SK-N-SH (cell line): ENCODE results near the gene CPXM1. TPM values are rescaled to one million over a fixed set of nuclear protein-coding genes. Genes with fewer than 3 reads are reported as not detected.

Experiments used
- CTCF ChIA-PET: fragments of 300-600, 350-600 bp; formaldehyde crosslinking; extraction: SDS; loops from one replicate; lab custom pipeline; 2021; lab: Yijun Ruan, JAX
- POLR2A ChIA-PET: fragments of 350-600 bp; sonication (Branson Sonifier 250); formaldehyde crosslinking; extraction: SDS; loops from one replicate; lab custom pipeline; 2020; ENCODE audit warnings: antibody characterized with exemption, inconsistent platforms; lab: Yijun Ruan, JAX
- DNase-seq: peaks from one replicate; pipeline ENCODE4 v3.0.0; 2012
- H2AFZ ChIP-seq: fragments of 200-600 bp; sonication (generic); 2 replicates; pipeline ENCODE4 v1.8.1; 2016; ENCODE audit warnings: antibody characterized with exemption, mild to moderate bottlenecking, low read depth
- H3F3A ChIP-seq: fragments of 200-600 bp; sonication (generic); replicated peaks from 2 replicates; pipeline ENCODE3; 2016; ENCODE audit warnings: antibody characterized with exemption, mild to moderate bottlenecking; ENCODE audit not compliant: insufficient read depth
- H3K27ac ChIP-seq, 2 experiments: fragments of 200-500 bp in 1 of 2; fragments of 200-600 bp in 1 of 2; sonication (Bioruptor generic) in 1 of 2; sonication (generic), shearing (Covaris generic) in 1 of 2; 2 replicates each; pipeline versions ENCODE4 v1.5.1 to v1.6.1; 2014 to 2016; ENCODE audit warnings: low read depth in 2 of 2, inconsistent platforms in 1 of 2, low read length in 1 of 2, mild to moderate bottlenecking in 1 of 2, mixed read lengths in 1 of 2
- H3K27me3 ChIP-seq: fragments of 200-600 bp; sonication (generic), shearing (Covaris generic); 2 replicates; pipeline ENCODE4 v1.6.1; 2016; ENCODE audit warnings: mixed run types; ENCODE audit not compliant: insufficient read depth
- H3K36me3 ChIP-seq, 2 experiments: fragments of 200-500 bp in 1 of 2; fragments of 200-600 bp in 1 of 2; sonication (Bioruptor generic) in 1 of 2; sonication (generic) in 1 of 2; replicated peaks in 1 of 2; 2 replicates each; pipeline versions ENCODE3 to v1.5.1; 2014 to 2016; ENCODE audit warnings: low read length in 1 of 2, mild to moderate bottlenecking in 1 of 2; ENCODE audit not compliant: insufficient read depth in 2 of 2, control insufficient read depth in 1 of 2
- H3K4me1 ChIP-seq, 2 experiments: fragments of 200-500 bp in 1 of 2; fragments of 200-600 bp in 1 of 2; sonication (Bioruptor generic) in 1 of 2; sonication (generic), shearing (Covaris generic) in 1 of 2; 2 replicates each; pipeline versions ENCODE4 v1.5.1 to v1.6.1; 2014 to 2016; ENCODE audit warnings: low read depth in 1 of 2, low read length in 1 of 2, mixed run types in 1 of 2; ENCODE audit not compliant: insufficient read depth in 2 of 2, control insufficient read depth in 1 of 2
- H3K4me2 ChIP-seq: fragments of 200-600 bp; sonication (generic), shearing (Covaris generic); 2 replicates; pipeline ENCODE4 v1.6.1; 2017; ENCODE audit warnings: mixed run types
- H3K4me3 ChIP-seq, 2 experiments: fragments of 200-500 bp in 1 of 2; fragments of 200-600 bp in 1 of 2; sonication (Bioruptor generic) in 1 of 2; sonication (generic), shearing (Covaris generic) in 1 of 2; 2 replicates each; pipeline versions ENCODE4 v1.5.1 to v1.8.1; 2014 to 2016; ENCODE audit warnings: low read depth in 2 of 2, inconsistent platforms in 1 of 2, low read length in 1 of 2, mild to moderate bottlenecking in 1 of 2, mixed read lengths in 1 of 2, moderate library complexity in 1 of 2
- H3K79me2 ChIP-seq: fragments of 200-600 bp; sonication (generic); 2 replicates; pipeline ENCODE4 v1.8.1; 2017; ENCODE audit warnings: mild to moderate bottlenecking; ENCODE audit not compliant: insufficient read depth
- H3K9ac ChIP-seq: fragments of 200-600 bp; sonication (generic); 2 replicates; pipeline ENCODE4 v1.6.1; 2017; ENCODE audit warnings: mixed run types
- H3K9me2 ChIP-seq: fragments of 200-600 bp; sonication (generic); 2 replicates; pipeline ENCODE4 v1.6.1; 2017; ENCODE audit warnings: mixed run types
- H3K9me3 ChIP-seq: fragments of 200-600 bp; sonication (generic); 2 replicates; pipeline ENCODE4 v1.6.1; 2017; ENCODE audit warnings: mixed run types, mild to moderate bottlenecking, moderate library complexity
- H4K20me1 ChIP-seq: fragments of 200-600 bp; sonication (generic); 2 replicates; pipeline ENCODE4 v1.6.1; 2017; ENCODE audit warnings: mild to moderate bottlenecking, mixed run types; ENCODE audit not compliant: insufficient read depth
- CHD2 ChIP-seq: fragments of 150-350 bp; IDR thresholded peaks from 2 replicates; pipeline ENCODE4 v1.6.1; 2018; ENCODE audit warnings: low read length; ENCODE audit not compliant: partially characterized antibody
- EP300 ChIP-seq, 2 experiments: IDR thresholded peaks; 2 replicates each; pipeline versions ENCODE4 v1.4.0 to v1.6.1; 2012; ENCODE audit warnings: borderline replicate concordance in 1 of 2, low read depth in 1 of 2, low read length in 1 of 2
- EZH2phosphoT487 ChIP-seq: fragments of 200-600 bp; sonication (generic); IDR thresholded peaks from 2 replicates; pipeline ENCODE4 v1.6.1; 2017; ENCODE audit warnings: low read depth, mixed run types, mild to moderate bottlenecking, antibody characterized with exemption, moderate library complexity, borderline replicate concordance
- FOXJ3 ChIP-seq: sonication (generic); formaldehyde crosslinking; IDR thresholded peaks from 2 replicates; pipeline ENCODE4 v1.5.1; 2020; ENCODE audit warnings: mild to moderate bottlenecking, missing genetic modification reagents
- GABPA ChIP-seq: IDR thresholded peaks from 2 replicates; pipeline ENCODE4 v1.4.0; 2012; ENCODE audit warnings: low read depth, mild to moderate bottlenecking
- MEF2A ChIP-seq: IDR thresholded peaks from 2 replicates; pipeline ENCODE4 v1.4.0; 2012; ENCODE audit warnings: low read depth, borderline replicate concordance
- NRF1 ChIP-seq: IDR thresholded peaks from 2 replicates; pipeline ENCODE4 v1.6.1; 2012; ENCODE audit warnings: low read depth, mild to moderate bottlenecking, low read length
- RCOR1 ChIP-seq: fragments of 150-350 bp; IDR thresholded peaks from 2 replicates; pipeline ENCODE4 v1.6.1; 2017; ENCODE audit warnings: antibody characterized with exemption, low read length
- RXRA ChIP-seq: IDR thresholded peaks from 2 replicates; pipeline ENCODE4 v1.4.0; 2012; ENCODE audit warnings: low read depth, mild to moderate bottlenecking, borderline replicate concordance
- SIN3A ChIP-seq: IDR thresholded peaks from 2 replicates; pipeline ENCODE4 v1.6.1; 2012; ENCODE audit warnings: low read depth, mild to moderate bottlenecking, low read length, moderate library complexity, borderline replicate concordance
- TCF12 ChIP-seq: IDR thresholded peaks from 2 replicates; pipeline ENCODE4 v1.4.0; 2012
- TEAD4 ChIP-seq: IDR thresholded peaks from 2 replicates; pipeline ENCODE4 v1.4.0; 2012; ENCODE audit warnings: mild to moderate bottlenecking, borderline replicate concordance; ENCODE audit not compliant: insufficient read depth
- YY1 ChIP-seq: IDR thresholded peaks from 2 replicates; pipeline ENCODE4 v1.4.0; 2012; ENCODE audit warnings: low read depth, mild to moderate bottlenecking
- WGBS: methylation state at CpG from one replicate; pipeline ENCODE4 v1.1.6; 2017; ENCODE audit warnings: low lambda C conversion rate; 5-methylcytosine and 5-hydroxymethylcytosine counted together
- polyA plus RNA-seq, 3 experiments: library from polyadenylated mRNA; depleted of rRNA; stranded (reverse); fragments of >200 nt; gene quantifications; 2 replicates each; pipeline ENCODE4 v1.2.3, GENCODE V29; 2012
- TF ChIP-seq, protein P1 (sequence below): fragments of 200-600 bp; sonication (generic); IDR thresholded peaks from 2 replicates; pipeline ENCODE4 v1.6.1; 2017; ENCODE audit warnings: antibody characterized with exemption, mild to moderate bottlenecking, moderate library complexity

CPXM1 gene
- polyA plus RNA-seq, 1 of the 3 experiments (the other 2 are of a cell fraction), result 99.9 TPM

DNA sequence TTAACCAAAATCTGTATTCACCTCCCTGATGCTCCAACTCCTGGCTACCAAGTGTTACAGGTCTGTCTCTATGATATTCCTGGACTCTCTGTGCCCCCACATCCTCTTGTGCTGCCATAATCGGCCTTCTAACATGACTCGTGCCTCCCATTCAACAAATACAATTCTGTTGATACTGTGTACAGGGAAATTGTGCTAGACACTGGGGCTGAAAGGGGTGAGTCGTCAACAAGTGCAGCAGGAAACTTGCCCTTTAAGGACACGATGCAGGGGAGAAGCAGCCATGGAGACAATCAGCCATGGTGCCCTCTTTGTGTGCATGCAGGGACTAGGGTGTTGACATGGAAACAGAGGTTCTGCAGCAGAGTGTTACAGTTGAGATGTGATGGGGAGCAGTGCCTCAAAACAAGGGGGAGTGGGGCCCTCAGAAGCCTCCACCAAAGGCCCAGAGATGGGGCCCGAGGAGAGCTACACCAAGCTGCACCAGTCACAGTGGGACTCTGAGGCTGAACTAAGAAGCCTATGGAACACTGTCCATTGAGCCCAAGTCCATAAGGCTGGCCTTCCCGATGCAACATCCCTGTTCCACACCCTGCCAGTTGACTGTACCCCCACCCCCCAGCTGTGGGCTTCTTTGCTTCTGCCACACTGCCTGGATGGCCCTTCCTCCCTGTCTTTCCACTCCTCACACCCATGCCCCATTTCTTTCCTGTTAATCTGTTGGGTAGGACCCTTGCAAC is 37.0 kb upstream of the CPXM1 start:
- DNase-seq, result no peak
- no peak overlapping the region for H2AFZ ChIP-seq
- H3K9ac ChIP-seq, result no peak overlapping the region
- H3K9me2 ChIP-seq, result no peaks in the 10 kb centered on the region
- no peak overlapping the region for H3K4me2 ChIP-seq
- H3K9me3 ChIP-seq, result no peaks in the 10 kb centered on the region
- H3K4me1 ChIP-seq, result peaks cover 9 to 18% of the 10 kb centered on the region in 2 experiments; a peak in 3 of 4 replicates
- no peak overlapping the region for H3K4me3 ChIP-seq
- H3F3A ChIP-seq, result peaks cover 8% of the 10 kb centered on the region
- no peaks in the 10 kb centered on the region for H4K20me1 ChIP-seq
- ChIA-PET CTCF (interaction anchor here (1.5 to 3.8 kb wide), 2 partner anchors 15 to 16 kb away, joined by 3 to 12 read pairs; no protein-coding TSS in a partner anchor), POLR2A (no interaction called here)
- TF ChIP-seq RCOR1 (no peak), TCF12 (no peak), CHD2 (no peak), GABPA (no peak), SIN3A (no peak), NRF1 (no peak), MEF2A (no peak)
- H3K27me3 ChIP-seq, result no peaks in the 10 kb centered on the region
- H3K36me3 ChIP-seq, result peaks cover 0 to 20% of the 10 kb centered on the region in 2 experiments
- peaks cover 21% of the 10 kb centered on the region; the same call in 1 of the 2 replicates for H3K79me2 ChIP-seq
- 65% methylated on average over 6 of the region's 6 CpGs for WGBS
- H3K27ac ChIP-seq, result no peak overlapping the region

DNA sequence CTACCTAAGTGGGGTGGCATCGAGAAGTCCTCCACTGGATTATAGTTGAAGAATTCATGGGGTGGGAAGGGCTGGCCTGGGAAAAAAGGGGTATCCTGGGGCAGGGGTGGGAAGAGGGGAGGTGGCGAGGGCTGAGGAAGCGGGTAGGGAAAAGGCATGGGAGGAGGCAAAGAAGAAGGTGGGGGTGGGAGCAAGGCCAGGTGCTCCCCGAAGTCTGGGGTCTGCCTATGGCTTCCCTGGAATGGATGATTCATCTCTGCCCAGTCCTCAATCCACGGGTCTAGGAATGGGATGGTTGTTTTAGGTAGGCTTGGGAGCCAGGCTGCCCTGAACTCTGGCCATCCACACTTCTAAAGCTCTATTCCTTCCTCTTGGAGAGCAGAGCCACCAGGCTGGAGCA is 35.6 kb upstream of the CPXM1 start:
- Histone ChIP-seq H3K4me2 (no peak overlapping the region), H3K9me3 (no peaks in the 10 kb centered on the region), H3K9ac (no peak overlapping the region), H3K27me3 (no peaks in the 10 kb centered on the region), H3K9me2 (no peaks in the 10 kb centered on the region), H3K4me3 (no peak overlapping the region), H3K79me2 (peaks cover 8% of the 10 kb centered on the region; the same call in 1 of the 2 replicates), H3F3A (peaks cover 15% of the 10 kb centered on the region), H3K36me3 (peaks cover 0 to 20% of the 10 kb centered on the region in 2 experiments), H4K20me1 (no peaks in the 10 kb centered on the region), H3K4me1 (peaks cover 6 to 15% of the 10 kb centered on the region in 2 experiments; a peak in 2 of 4 replicates), H2AFZ (no peak overlapping the region), H3K27ac (no peak overlapping the region)
- TF ChIP-seq EZH2phosphoT487, result no peak
- TF ChIP-seq EP300 (IDR thresholded peaks at IDR 0.05; ENCODE audit: borderline replicate concordance in 1 of 2, low read depth in 1 of 2, low read length in 1 of 2), result no peak
- TF ChIP-seq RCOR1, result no peak
- no peak for TF ChIP-seq SIN3A
- TF ChIP-seq, protein P1, sequence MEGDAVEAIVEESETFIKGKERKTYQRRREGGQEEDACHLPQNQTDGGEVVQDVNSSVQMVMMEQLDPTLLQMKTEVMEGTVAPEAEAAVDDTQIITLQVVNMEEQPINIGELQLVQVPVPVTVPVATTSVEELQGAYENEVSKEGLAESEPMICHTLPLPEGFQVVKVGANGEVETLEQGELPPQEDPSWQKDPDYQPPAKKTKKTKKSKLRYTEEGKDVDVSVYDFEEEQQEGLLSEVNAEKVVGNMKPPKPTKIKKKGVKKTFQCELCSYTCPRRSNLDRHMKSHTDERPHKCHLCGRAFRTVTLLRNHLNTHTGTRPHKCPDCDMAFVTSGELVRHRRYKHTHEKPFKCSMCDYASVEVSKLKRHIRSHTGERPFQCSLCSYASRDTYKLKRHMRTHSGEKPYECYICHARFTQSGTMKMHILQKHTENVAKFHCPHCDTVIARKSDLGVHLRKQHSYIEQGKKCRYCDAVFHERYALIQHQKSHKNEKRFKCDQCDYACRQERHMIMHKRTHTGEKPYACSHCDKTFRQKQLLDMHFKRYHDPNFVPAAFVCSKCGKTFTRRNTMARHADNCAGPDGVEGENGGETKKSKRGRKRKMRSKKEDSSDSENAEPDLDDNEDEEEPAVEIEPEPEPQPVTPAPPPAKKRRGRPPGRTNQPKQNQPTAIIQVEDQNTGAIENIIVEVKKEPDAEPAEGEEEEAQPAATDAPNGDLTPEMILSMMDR, result no peak
- no peak for TF ChIP-seq CHD2
- TF ChIP-seq TEAD4, result no peak
- no peak for TF ChIP-seq TCF12
- no peak for TF ChIP-seq YY1
- TF ChIP-seq FOXJ3 (CRISPR knock-in tag), result no peak
- no peak for TF ChIP-seq RXRA
- no peak for DNase-seq
- WGBS, result 80% methylated on average over 5 of the region's 5 CpGs
- POLR2A ChIA-PET, result no interaction called here
- CTCF ChIA-PET, result no interaction called here
